HepG2 (cell line): ENCODE results near the gene ARHGAP45. TPM values are rescaled to one million over a fixed set of nuclear protein-coding genes. Genes with fewer than 3 reads are reported as not detected.
A peak's percentile ranks its signal among the peaks of the same experiment; 100 is the strongest.

Experiments
- ATAC-seq: fragments of 200-7000 bp; cut with Tn5 transposase; 3 replicates; pipeline ENCODE4 v1.9.1; 2020; ENCODE audit warnings: mild to moderate bottlenecking, moderate library complexity
- BruUV-seq: library from RNA; stranded (reverse); fragments of 400-500 nt; replicated peaks from 2 replicates; lab custom pipeline; 2021; lab: Mats Ljungman, UMichigan
- CTCF ChIA-PET: fragments of 300-600 bp; formaldehyde crosslinking; extraction: SDS; loops from one replicate; lab custom pipeline; 2021; ENCODE audit warnings: low total read pairs, inconsistent platforms, low intra/inter-chr PET ratio; lab: Yijun Ruan, JAX
- POLR2A ChIA-PET: fragments of 350-600 bp; sonication (Branson Sonifier 250); formaldehyde crosslinking; loops from one replicate; lab custom pipeline; 2020; ENCODE audit warnings: antibody characterized with exemption, inconsistent platforms; lab: Yijun Ruan, JAX
- DNase-seq: peaks from one replicate; pipeline ENCODE4 v3.0.0-alpha.2; 2015; ENCODE audit warnings: low spot score
- FAIRE-seq: peaks from 3 replicates; lab custom pipeline; 2011; peaks lifted over from hg19 to GRCh38; lab: Jason Lieb, UNC
- H2AFZ ChIP-seq: one replicate; pipeline ENCODE4 v1.6.1; 2011; ENCODE audit warnings: low read length, inconsistent platforms
- H3K27ac ChIP-seq: fragments of 300-600 bp; 3 replicates; pipeline ENCODE4 v1.8.0; 2011; ENCODE audit warnings: mixed run types, mild to moderate bottlenecking, mixed read lengths, low read length, inconsistent platforms; ENCODE audit not compliant: insufficient read depth; ENCODE audit errors: extremely low read length
- H3K27me3 ChIP-seq, 2 experiments: fragments of 200-600 bp in 1 of 2; 2 replicates in 1 of 2; 3 replicates in 1 of 2; pipeline versions ENCODE4 v1.6.0 to v1.8.0; 2011; ENCODE audit warnings: low read length in 2 of 2, mild to moderate bottlenecking in 2 of 2, moderate library complexity in 2 of 2, inconsistent platforms in 1 of 2; ENCODE audit not compliant: insufficient read depth in 2 of 2, control insufficient read depth in 1 of 2
- H3K36me3 ChIP-seq, 2 experiments: fragments of 200-600 bp in 1 of 2; replicated peaks in 1 of 2; 2 replicates in 1 of 2; 3 replicates in 1 of 2; pipeline versions ENCODE4 v1.5.1 to v1.8.0; 2011; ENCODE audit warnings: low read length in 2 of 2, inconsistent platforms in 1 of 2; ENCODE audit not compliant: insufficient read depth in 2 of 2, control insufficient read depth in 1 of 2
- H3K4me1 ChIP-seq: 2 replicates; pipeline ENCODE4 v1.5.1; 2012; ENCODE audit warnings: low read length, inconsistent platforms; ENCODE audit not compliant: insufficient read depth
- H3K4me2 ChIP-seq: 2 replicates; pipeline ENCODE4 v1.6.0; 2011; ENCODE audit warnings: low read depth, low read length, inconsistent platforms
- H3K4me3 ChIP-seq, 3 experiments: fragments of 200-600 bp in 1 of 3; sonication (generic), shearing (Covaris generic) in 1 of 3; replicated peaks in 1 of 3; 2 replicates each; pipeline ENCODE4 v1.5.1; 2011 to 2016; ENCODE audit warnings: low read length in 3 of 3, inconsistent platforms in 2 of 3, low read depth in 2 of 3, mild to moderate bottlenecking in 2 of 3, control low read depth in 1 of 3, mixed read lengths in 1 of 3; ENCODE audit not compliant: insufficient read depth in 1 of 3
- H3K79me2 ChIP-seq: one replicate; pipeline ENCODE4 v1.6.1; 2011; ENCODE audit warnings: low read length, inconsistent platforms; ENCODE audit not compliant: insufficient read depth
- H3K9ac ChIP-seq: 2 replicates; pipeline ENCODE4 v1.6.0; 2011; ENCODE audit warnings: mild to moderate bottlenecking, low read depth, low read length, inconsistent platforms; ENCODE audit not compliant: insufficient read depth
- H3K9me3 ChIP-seq: 2 replicates; pipeline ENCODE4 v1.5.1; 2012; ENCODE audit warnings: mild to moderate bottlenecking, low read length
- H4K20me1 ChIP-seq: 2 replicates; pipeline ENCODE4 v1.6.0; 2011; ENCODE audit warnings: inconsistent platforms, mild to moderate bottlenecking, low read length, moderate library complexity; ENCODE audit not compliant: insufficient read depth
- ARID4A ChIP-seq: sonication (generic); formaldehyde crosslinking; IDR thresholded peaks from 2 replicates; pipeline ENCODE4 v1.5.0; 2020; ENCODE audit warnings: mild to moderate bottlenecking, missing genetic modification reagents, borderline replicate concordance
- CBX1 ChIP-seq: IDR thresholded peaks from one replicate; pipeline ENCODE4 v1.6.1; 2016; ENCODE audit warnings: antibody characterized with exemption, low read depth
- HIC2 ChIP-seq: sonication (generic); formaldehyde crosslinking; IDR thresholded peaks from 2 replicates; pipeline ENCODE4 v1.9.0; 2022; ENCODE audit warnings: low read depth, missing genetic modification reagents
- ZBED4 ChIP-seq: sonication (generic); formaldehyde crosslinking; IDR thresholded peaks from 2 replicates; pipeline ENCODE4 v1.4.0; 2020; ENCODE audit warnings: missing genetic modification reagents, borderline replicate concordance
- ZBTB33 ChIP-seq: sonication (generic); formaldehyde crosslinking; IDR thresholded peaks from 2 replicates; pipeline ENCODE4 v1.4.0; 2020; ENCODE audit warnings: missing genetic modification reagents
- ZNF264 ChIP-seq: sonication (generic); formaldehyde crosslinking; IDR thresholded peaks from 2 replicates; pipeline ENCODE4 v1.4.0; 2020; ENCODE audit warnings: missing genetic modification reagents
- ZNF772 ChIP-seq: sonication (generic); formaldehyde crosslinking; IDR thresholded peaks from 2 replicates; pipeline ENCODE4 v1.5.0; 2020; ENCODE audit warnings: mild to moderate bottlenecking, missing genetic modification reagents
- WGBS: methylation state at CpG from one replicate; pipeline ENCODE4 v1.1.6; 2017; ENCODE audit warnings: low lambda C conversion rate; 5-methylcytosine and 5-hydroxymethylcytosine counted together
- in situ Hi-C: cut with HindIII; loops from 2 replicates; pipeline ENCODE4 v1.10.0; 2017; ENCODE audit warnings: low pct_unique_long_range_greater_than_20kb; ENCODE audit not compliant: extremely low pct_ligation_motif_present
- intact Hi-C: fragments of 100-400 bp; cut with micrococcal nuclease; formaldehyde crosslinking; loops from one replicate; pipeline ENCODE4 v1.10.0; 2022; ENCODE audit not compliant: unreplicated experiment
- polyA plus RNA-seq, 8 experiments: library from polyadenylated mRNA; depleted of rRNA in 3 of 8; stranded (reverse) in 7 of 8; unstranded in 1 of 8; fragments of >200 nt; fragmentation: Illumina TruSeq in 4 of 8; extraction: Trizol in 4 of 8; gene quantifications; 2 replicates each; pipeline versions ENCODE4 v1.2.1 to v1.2.3, GENCODE V29; 2011 to 2016; ENCODE audit warnings: low read depth in 4 of 8, missing spikeins in 1 of 8, mixed read lengths in 1 of 8; ENCODE audit not compliant: insufficient read depth in 1 of 8
- total RNA-seq, 5 experiments: library from RNA; depleted of rRNA; stranded (reverse); fragments of >200 nt; fragmentation: Illumina TruSeq; extraction: Trizol; gene quantifications; 2 replicates each; pipeline ENCODE4 v1.2.3, GENCODE V29; 2016; ENCODE audit warnings: low read depth in 1 of 5

The ARHGAP45 gene
- total and polyA plus RNA-seq, 2 of the 13 experiments (the other 11 are each of a cell fraction or from before 2014, with no cell fraction given): 0.84 to 32.0 TPM

GRCh38 chr19:1113030-1113985, 46.3 kb downstream of the ARHGAP45 start:
- CTCF ChIA-PET: interaction anchor here (1.8 kb wide), 1 partner anchor 81 kb away, joined by 28 read pairs; no protein-coding TSS in a partner anchor
- H3K4me2 ChIP-seq: peak overlapping the region; percentile 75
- TF ChIP-seq ZNF772 (peak; percentile 82), HIC2 (peak; percentile 64; the same call in 1 of the 2 replicates), ZBED4 (peak; percentile 95), ARID4A (peak; percentile 94), ZBTB33 (CRISPR knock-in tag) (peak; percentile 74), ZNF264 (0 out of 2 replicates have a peak, but pooled peaks have one; percentile 36), CBX1 (peak; percentile 27)

More at GRCh38 chr19:1113030-1113985, 46.3 kb downstream of the ARHGAP45 start:
- DNase-seq: peak; percentile 89
- in situ Hi-C loops (loop anchor here (5.0 kb wide), 1 partner anchor 79 kb away; no protein-coding TSS in a partner anchor), intact Hi-C loops (loop anchor here (5.0 kb wide), 1 partner anchor 79 kb away; no protein-coding TSS in a partner anchor)
- no peaks in the 10 kb centered on the region for H3K79me2 ChIP-seq
- no peaks in the 10 kb centered on the region for H4K20me1 ChIP-seq
- H3K36me3 ChIP-seq: peaks cover 9 to 12% of the 10 kb centered on the region in 2 experiments; a peak in 3 of 5 replicates
- H3K4me3 ChIP-seq: peak overlapping the region in 2 of 3 experiments; percentile 29 to 60; a peak in 4 of 6 replicates
- peak; percentile 91 for FAIRE-seq
- BruUV-seq: TSS peak; percentile 73
- H3K27me3 ChIP-seq: no peaks in the 10 kb centered on the region; a peak in 1 of 5 replicates
- peaks cover 15% of the 10 kb centered on the region for H3K4me1 ChIP-seq
- peak overlapping the region; percentile 80 for H3K27ac ChIP-seq
- H2AFZ ChIP-seq: no peak overlapping the region
- POLR2A ChIA-PET: interaction anchor here (0.6 to 3.0 kb wide), 17 partner anchors 10 to 156 kb away, joined by 3 to 28 read pairs (median 5); partner anchors contain the start of genes ATP5F1D, CIRBP, CNN2 and GPX4
- WGBS: 38% methylated on average over 16 of the region's 44 CpGs
- H3K9me3 ChIP-seq: no peaks in the 10 kb centered on the region
- ATAC-seq: peak; percentile 82
- peak overlapping the region; percentile 61 for H3K9ac ChIP-seq
